ENCODE results near the gene MINDY4.

The MINDY4 gene

GRCh38 chr7:30934732-30935568 lies 163.7 kb downstream of the MINDY4 start:
- DNase-seq: no peak

DNA sequence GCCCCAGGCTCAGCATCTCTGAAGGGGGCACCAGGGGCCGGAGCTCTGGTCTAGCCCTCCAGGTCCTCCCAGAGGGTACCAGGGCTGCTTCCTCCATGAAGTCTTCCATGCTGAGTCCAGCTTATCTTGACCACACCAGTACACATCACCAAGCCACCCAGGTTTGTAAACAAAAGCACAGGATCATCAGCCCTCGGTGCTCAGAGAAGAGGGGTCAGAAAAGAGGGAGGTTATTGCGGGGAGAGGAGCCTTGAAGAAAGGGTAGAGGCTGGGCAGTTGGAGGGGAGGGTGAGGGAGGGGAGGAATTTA lies 164.3 kb downstream of the MINDY4 start:
- DNase-seq: no peak

GRCh38 chr7:30936650-30937245 lies 165.5 kb downstream of the MINDY4 start:
- DNase-seq: no peak

DNA sequence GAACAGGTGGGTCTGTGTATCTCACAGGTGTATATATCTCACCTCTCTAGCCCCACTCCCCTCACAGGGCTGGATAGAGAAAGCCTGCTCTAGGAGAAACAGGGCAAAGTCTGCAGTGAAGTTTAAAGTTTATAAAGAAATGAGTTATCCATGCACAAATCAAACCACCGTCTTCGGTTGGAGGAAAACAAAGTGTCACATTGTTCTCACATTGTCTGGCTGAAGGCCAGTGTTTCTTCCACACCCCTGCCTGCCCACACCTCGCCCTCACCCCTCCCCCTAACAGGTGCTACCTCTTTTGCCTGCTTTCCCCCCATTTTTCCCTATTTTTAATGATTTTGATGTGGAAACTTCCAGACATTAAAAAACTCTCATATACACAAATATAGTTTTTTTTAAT lies 166.2 kb downstream of the MINDY4 start:
- no peak for DNase-seq

DNA sequence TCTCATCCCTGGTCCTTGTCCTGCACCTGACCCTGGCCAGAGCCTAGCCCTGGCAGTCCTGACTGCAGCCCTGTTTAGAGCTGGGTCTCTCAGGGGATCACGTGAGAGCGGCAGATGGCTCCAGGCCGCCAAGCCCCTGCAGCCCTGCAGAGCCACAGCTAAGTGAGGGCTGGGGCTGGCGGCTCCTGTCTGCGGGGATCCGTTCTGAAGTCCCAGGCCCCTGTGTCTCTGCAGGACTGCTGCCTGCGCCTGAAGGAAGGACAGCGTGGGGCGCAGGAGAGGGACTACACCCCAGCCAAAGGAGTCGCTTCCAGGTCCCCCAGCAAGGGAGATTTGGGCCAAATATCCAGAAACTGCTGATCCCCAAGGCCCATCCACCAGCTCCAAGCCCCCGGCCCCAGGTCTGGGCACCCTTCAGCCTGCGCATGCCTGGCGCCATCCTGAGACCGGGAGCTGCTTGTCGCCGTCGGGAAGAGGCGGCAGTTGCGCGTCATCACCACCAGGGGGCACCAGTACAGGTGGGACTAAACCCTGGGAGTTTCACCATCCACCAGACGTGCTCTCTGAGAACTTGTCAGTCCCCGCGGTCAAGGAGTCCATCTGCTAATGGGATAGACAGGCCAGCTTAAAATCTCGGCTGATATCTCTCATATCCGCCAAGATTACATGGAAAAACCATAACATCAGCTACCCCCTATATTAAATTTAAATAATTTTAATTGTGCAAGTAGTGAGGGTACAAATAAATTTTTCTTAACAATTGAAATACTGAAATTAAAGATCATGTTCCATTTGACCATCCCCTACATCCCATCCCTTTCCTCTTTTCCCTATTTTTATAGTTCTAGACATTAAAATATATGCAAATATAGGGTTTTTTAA lies 167.5 kb downstream of the MINDY4 start:
- DNase-seq: no peak

- DNase-seq: no peak
Observed at GRCh38 chr7:30941582-30942323, 170.5 kb downstream of the MINDY4 start.

Measured in amniotic stem cell (primary cell).